Measurements from ENCODE around the gene KLF9.

DNA sequence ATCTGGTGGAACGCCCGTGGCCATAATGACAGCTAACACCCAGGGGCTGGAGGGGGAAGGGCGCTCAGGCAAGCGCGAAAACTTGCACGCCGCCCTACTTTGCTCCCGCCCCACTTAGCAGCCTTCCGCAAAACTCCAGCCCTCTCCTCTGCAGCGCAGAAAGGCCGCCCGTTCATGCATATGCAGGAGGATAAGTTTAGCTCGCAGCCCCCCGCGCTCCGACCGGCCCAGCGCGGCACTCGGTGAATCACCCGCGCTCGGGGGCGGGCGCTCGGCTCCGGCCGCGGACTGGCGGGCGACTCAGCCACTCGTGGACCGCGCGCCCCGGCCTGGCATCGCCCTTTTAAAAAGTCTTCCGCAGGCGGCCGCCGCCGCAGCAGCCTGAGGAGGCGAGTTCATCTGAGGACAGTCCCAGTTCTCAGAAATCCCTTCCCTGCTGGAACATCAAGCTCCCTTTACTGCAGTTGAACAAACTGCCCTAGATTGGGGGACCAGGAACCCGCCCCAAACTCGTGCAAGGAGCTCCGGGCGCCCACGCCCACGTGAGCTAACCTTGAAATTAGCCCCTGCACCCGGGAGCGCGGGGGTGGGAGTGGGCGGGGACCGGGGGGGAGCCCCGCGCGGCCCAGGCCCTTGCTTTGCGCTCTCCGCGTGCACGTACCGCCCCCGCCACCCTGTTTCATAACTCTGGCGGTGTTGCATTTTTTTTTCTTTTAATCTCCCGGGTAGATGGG is 4.5 kb upstream of the KLF9 start:
- TF ChIP-seq, protein P1, sequence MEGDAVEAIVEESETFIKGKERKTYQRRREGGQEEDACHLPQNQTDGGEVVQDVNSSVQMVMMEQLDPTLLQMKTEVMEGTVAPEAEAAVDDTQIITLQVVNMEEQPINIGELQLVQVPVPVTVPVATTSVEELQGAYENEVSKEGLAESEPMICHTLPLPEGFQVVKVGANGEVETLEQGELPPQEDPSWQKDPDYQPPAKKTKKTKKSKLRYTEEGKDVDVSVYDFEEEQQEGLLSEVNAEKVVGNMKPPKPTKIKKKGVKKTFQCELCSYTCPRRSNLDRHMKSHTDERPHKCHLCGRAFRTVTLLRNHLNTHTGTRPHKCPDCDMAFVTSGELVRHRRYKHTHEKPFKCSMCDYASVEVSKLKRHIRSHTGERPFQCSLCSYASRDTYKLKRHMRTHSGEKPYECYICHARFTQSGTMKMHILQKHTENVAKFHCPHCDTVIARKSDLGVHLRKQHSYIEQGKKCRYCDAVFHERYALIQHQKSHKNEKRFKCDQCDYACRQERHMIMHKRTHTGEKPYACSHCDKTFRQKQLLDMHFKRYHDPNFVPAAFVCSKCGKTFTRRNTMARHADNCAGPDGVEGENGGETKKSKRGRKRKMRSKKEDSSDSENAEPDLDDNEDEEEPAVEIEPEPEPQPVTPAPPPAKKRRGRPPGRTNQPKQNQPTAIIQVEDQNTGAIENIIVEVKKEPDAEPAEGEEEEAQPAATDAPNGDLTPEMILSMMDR (conservative IDR thresholded peaks at IDR 0.05) = no peak
- no peak for TF ChIP-seq EZH2 (IDR thresholded peaks at IDR 0.05; ENCODE audit: low read depth)
